Neutrophil (primary cell): ENCODE results near the gene TUBB.
"Not testable (repeated sequence)": the region's sequence is repeated elsewhere in the genome, so short reads cannot be mapped to it uniquely, and the experiment has no call there.

ENCODE experiments used
- H3K27ac ChIP-seq: fragments of 200-600 bp; sonication (generic); 2 replicates; pipeline ENCODE4 v1.5.1; 2016; ENCODE audit warnings: mild to moderate bottlenecking, moderate library complexity
- H3K27me3 ChIP-seq: fragments of 200-600 bp; sonication (generic); 2 replicates; pipeline ENCODE4 v1.6.0; 2016; ENCODE audit warnings: mild to moderate bottlenecking
- H3K36me3 ChIP-seq: fragments of 200-600 bp; sonication (generic); 2 replicates; pipeline ENCODE4 v1.5.1; 2017
- H3K4me1 ChIP-seq, 2 experiments: fragments of 200-600 bp in 1 of 2; sonication (generic) in 1 of 2; 1 replicate in 1 of 2; 2 replicates in 1 of 2; pipeline versions ENCODE4 v1.5.1 to v1.6.1; 2013 to 2016; ENCODE audit warnings: low read depth in 1 of 2, low read length in 1 of 2, mild to moderate bottlenecking in 1 of 2, moderate library complexity in 1 of 2; ENCODE audit not compliant: control insufficient read depth in 1 of 2, insufficient read depth in 1 of 2
- H3K4me3 ChIP-seq, 2 experiments: fragments of 200-600 bp in 1 of 2; sonication (generic) in 1 of 2; 1 replicate in 1 of 2; 2 replicates in 1 of 2; pipeline ENCODE4 v1.5.1; 2013 to 2016; ENCODE audit warnings: low read depth in 1 of 2, low read length in 1 of 2, mild to moderate bottlenecking in 1 of 2, moderate library complexity in 1 of 2
- H3K9me3 ChIP-seq: fragments of 200-600 bp; sonication (generic); 2 replicates; pipeline ENCODE4 v1.5.1; 2016
- CTCF ChIP-seq: fragments of 200-600 bp; sonication (generic); IDR thresholded peaks from 2 replicates; pipeline ENCODE4 v1.5.1; 2016; ENCODE audit warnings: antibody characterized with exemption

Gene TUBB

DNA sequence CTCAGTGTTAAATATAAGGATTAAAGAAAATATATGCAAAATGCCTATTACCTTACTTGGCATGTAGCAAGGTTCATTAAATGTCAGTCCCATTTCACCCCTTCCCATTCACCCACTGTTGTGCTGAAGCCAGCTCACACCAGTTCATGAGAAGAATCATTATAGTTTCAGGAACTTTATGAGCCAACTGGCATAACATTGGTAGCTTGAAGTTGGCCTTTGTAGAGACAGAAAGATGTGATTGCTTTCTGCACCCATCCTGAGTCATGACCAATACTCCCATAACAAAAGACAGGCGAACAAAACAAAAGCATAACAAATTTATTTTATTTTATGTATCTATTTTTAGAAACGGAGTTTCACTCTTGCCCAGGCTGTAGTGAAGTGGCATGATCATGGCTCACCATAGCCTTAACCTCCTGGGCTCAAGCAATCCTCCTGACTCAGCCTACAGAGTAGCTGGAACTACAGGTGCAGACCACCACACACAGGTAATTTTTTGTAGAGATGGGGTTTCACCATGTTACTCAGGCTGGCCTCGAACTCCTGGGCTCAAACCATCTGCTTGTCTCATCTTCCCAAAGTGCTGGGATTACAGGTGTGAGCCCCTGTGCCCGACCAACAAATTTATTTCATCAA lies 41.8 kb downstream of the TUBB start:
- no peaks in the 10 kb centered on the region for H3K9me3 ChIP-seq
- TF ChIP-seq CTCF, result no peak

GRCh38 chr6:30763155-30763617 lies 43.0 kb downstream of the TUBB start:
- peaks cover 46 to 53% of the 10 kb centered on the region in 2 experiments for H3K4me1 ChIP-seq
- H3K4me3 ChIP-seq, result no peak overlapping the region
- H3K27me3 ChIP-seq, result peaks cover 15% of the 10 kb centered on the region
- TF ChIP-seq CTCF, result no peak
- H3K9me3 ChIP-seq, result no peaks in the 10 kb centered on the region
- H3K36me3 ChIP-seq, result no peaks in the 10 kb centered on the region
- peak overlapping the region; percentile 46 for H3K27ac ChIP-seq

More for the DNA sequence above, 41.8 kb downstream of the TUBB start:
- H3K27me3 ChIP-seq, result peaks cover 15% of the 10 kb centered on the region
- H3K4me1 ChIP-seq, result peaks cover 45 to 50% of the 10 kb centered on the region in 2 experiments
- H3K27ac ChIP-seq, result no peak overlapping the region
- H3K4me3 ChIP-seq, result no peak overlapping the region
- H3K36me3 ChIP-seq, result no peaks in the 10 kb centered on the region

- Histone ChIP-seq H3K36me3 (no peaks in the 10 kb centered on the region), H3K4me1 (peaks cover 50 to 53% of the 10 kb centered on the region in 2 experiments), H3K27me3 (peaks cover 15% of the 10 kb centered on the region), H3K4me3 (no peak overlapping the region), H3K27ac (peak overlapping the region; percentile 46), H3K9me3 (no peaks in the 10 kb centered on the region)
- TF ChIP-seq CTCF, result no peak
These were observed 43.7 kb downstream of the TUBB start for GRCh38 chr6:30763618-30764489.

GRCh38 chr6:30764490-30765043 lies 44.4 kb downstream of the TUBB start:
- Histone ChIP-seq H3K27ac (peak overlapping the region; percentile 46), H3K27me3 (peaks cover 15% of the 10 kb centered on the region), H3K4me1 (peaks cover 50 to 53% of the 10 kb centered on the region in 2 experiments)
- not testable (repeated sequence) for H3K9me3 ChIP-seq, H3K4me3 ChIP-seq, H3K36me3 ChIP-seq

GRCh38 chr6:30765495-30765894 lies 45.3 kb downstream of the TUBB start:
- H3K27ac ChIP-seq, H3K9me3 ChIP-seq, H3K36me3 ChIP-seq, H3K4me3 ChIP-seq: not testable (repeated sequence)
- Histone ChIP-seq H3K4me1 (peaks cover 50 to 53% of the 10 kb centered on the region in 2 experiments), H3K27me3 (peaks cover 15% of the 10 kb centered on the region)

DNA sequence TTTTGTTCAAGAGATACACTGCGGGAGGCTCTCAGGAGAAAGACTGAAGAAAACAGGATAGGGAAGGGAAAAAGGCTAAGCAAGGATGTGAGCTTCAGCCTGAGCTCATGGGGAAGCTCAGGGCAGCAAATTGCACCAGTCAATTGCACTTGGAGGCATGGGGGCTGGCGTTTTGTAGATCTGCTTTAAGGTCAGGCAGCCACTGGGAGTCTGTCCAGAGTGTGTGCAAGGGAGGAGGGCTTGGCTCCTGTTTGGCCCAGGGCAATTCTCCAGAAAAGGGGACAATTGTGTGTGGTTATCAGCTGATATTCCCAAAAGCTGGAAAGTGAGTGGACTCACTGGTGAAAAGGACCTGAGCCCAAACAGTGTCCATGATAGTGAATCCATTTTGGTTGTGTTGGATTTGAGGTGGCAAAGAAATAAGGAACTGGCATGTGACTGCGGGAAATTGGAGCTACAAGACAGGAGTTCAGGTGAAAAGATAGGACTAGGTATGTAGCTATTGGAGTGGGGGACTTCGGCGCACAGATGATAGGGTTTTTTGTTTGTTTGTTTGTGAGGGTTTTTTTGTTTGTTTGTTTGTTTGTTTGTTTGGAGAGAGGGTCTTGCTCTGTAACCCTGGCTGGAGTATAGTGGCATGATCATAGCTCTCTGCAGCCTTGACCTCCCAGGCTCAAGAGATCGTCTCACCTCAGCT lies 46.5 kb downstream of the TUBB start:
- Histone ChIP-seq H3K27ac (no peak overlapping the region), H3K27me3 (peaks cover 15% of the 10 kb centered on the region), H3K9me3 (no peaks in the 10 kb centered on the region), H3K36me3 (no peaks in the 10 kb centered on the region), H3K4me1 (peaks cover 46 to 49% of the 10 kb centered on the region in 2 experiments), H3K4me3 (no peak overlapping the region)
- no peak for TF ChIP-seq CTCF
